ENCODE data around the gene MRTFB.

MRTFB gene

DNA sequence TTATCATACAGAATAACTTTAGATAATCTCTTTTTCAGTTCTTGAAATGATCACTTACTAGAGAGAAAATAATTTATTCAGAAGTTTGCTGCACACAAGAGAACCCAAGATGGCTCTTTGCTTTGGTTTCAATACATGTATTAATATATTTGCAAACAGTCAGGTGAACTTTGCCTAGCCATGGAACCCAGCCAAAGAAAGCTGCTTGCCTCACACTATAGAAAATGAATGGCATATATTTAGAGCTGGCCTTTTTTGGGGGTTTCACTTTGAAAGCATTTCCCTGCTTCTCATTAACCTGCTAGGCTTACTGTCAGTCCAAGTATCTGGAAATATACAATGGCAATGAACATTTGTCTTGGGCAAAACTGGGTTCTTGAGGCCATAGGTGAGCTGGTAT lies 75.3 kb downstream of the MRTFB start:
- DNase-seq (ENCODE audit: low read depth), result no peak
- TF ChIP-seq, protein P1, sequence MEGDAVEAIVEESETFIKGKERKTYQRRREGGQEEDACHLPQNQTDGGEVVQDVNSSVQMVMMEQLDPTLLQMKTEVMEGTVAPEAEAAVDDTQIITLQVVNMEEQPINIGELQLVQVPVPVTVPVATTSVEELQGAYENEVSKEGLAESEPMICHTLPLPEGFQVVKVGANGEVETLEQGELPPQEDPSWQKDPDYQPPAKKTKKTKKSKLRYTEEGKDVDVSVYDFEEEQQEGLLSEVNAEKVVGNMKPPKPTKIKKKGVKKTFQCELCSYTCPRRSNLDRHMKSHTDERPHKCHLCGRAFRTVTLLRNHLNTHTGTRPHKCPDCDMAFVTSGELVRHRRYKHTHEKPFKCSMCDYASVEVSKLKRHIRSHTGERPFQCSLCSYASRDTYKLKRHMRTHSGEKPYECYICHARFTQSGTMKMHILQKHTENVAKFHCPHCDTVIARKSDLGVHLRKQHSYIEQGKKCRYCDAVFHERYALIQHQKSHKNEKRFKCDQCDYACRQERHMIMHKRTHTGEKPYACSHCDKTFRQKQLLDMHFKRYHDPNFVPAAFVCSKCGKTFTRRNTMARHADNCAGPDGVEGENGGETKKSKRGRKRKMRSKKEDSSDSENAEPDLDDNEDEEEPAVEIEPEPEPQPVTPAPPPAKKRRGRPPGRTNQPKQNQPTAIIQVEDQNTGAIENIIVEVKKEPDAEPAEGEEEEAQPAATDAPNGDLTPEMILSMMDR (IDR thresholded peaks at IDR 0.05; ENCODE audit: low read depth, low read length, missing control alignments), result no peak
- no peak overlapping the region for H3K4me3 ChIP-seq (ENCODE audit: low read depth, low read length)

- DNase-seq (ENCODE audit: low read depth), result no peak
- TF ChIP-seq, protein P1 (IDR thresholded peaks at IDR 0.05; ENCODE audit: low read depth, low read length, missing control alignments), result no peak
- no peak overlapping the region for H3K4me3 ChIP-seq (ENCODE audit: low read depth, low read length)
Observed at GRCh38 chr16:14148016-14148415, 76.9 kb downstream of the MRTFB start.

- H3K4me3 ChIP-seq (ENCODE audit: low read depth, low read length), result no peak overlapping the region
- no peak for DNase-seq (ENCODE audit: low read depth)
- TF ChIP-seq, protein P1 (IDR thresholded peaks at IDR 0.05; ENCODE audit: low read depth, low read length, missing control alignments), result no peak
Observed at GRCh38 chr16:14148569-14148968, 77.5 kb downstream of the MRTFB start.

- H3K4me3 ChIP-seq (ENCODE audit: low read depth, low read length), result no peak overlapping the region
- no peak for DNase-seq (ENCODE audit: low read depth)
- TF ChIP-seq, protein P1 (IDR thresholded peaks at IDR 0.05; ENCODE audit: low read depth, low read length, missing control alignments), result no peak
Observed at GRCh38 chr16:14150796-14151195, 79.7 kb downstream of the MRTFB start.

DNA sequence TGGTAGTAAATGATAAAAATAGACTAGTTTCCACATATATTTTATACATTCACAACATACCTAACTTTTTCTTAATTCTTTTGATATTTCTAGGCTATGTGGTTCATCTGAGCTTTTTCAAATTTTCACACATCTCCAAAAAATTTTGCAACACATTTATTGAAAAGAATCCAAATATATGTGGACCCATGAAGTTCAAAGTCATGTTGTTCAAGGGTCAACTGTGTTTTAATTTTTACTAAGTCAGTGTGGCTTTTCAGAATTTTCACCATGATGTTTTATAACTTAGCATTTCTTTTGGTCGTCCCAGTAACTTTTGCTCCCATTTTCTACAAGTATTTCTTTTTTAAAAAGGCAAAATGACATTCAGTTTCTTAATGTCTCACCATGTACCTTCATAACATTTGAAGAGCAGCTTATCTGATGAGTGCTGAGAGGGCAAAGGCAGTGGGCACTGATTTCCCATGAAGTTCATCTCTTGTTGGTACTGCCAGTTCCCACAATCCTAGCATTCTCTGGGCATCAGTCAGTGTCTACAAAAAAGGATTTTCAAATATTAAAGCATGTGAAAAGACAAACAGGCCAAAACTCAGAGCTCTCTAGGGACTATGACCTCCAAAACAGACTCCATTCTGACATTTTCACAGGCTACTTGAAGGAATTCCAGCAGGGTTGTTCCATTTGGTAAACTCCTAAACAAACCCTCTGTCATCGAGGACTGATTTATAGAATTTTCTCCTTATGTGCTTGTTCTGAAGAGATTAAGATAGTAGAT lies 80.3 kb downstream of the MRTFB start:
- no peak for DNase-seq (ENCODE audit: low read depth)
- TF ChIP-seq, protein P1 (IDR thresholded peaks at IDR 0.05; ENCODE audit: low read depth, low read length, missing control alignments), result no peak
- H3K4me3 ChIP-seq (ENCODE audit: low read depth, low read length), result no peak overlapping the region

GRCh38 chr16:14155572-14156190 lies 84.6 kb downstream of the MRTFB start:
- TF ChIP-seq, protein P1 (IDR thresholded peaks at IDR 0.05; ENCODE audit: low read depth, low read length, missing control alignments), result no peak
- H3K4me3 ChIP-seq (ENCODE audit: low read depth, low read length), result no peak overlapping the region
- DNase-seq (ENCODE audit: low read depth), result no peak
